Stomach (tissue), 4 donors: ENCODE data around the gene SLC15A3.

Source experiments
- CTCF ChIP-seq, 7 experiments: fragments of 450-650 bp in 4 of 7; fragments of 200-600 bp in 3 of 7; sonication (generic) in 3 of 7; IDR thresholded peaks; one replicate each; pipeline ENCODE4 v1.5.1; 2016 to 2019; ENCODE audit warnings: antibody characterized with exemption in 7 of 7, control low read depth in 2 of 7, mild to moderate bottlenecking in 1 of 7
- EP300 ChIP-seq: sonication (generic); formaldehyde crosslinking; IDR thresholded peaks from one replicate; pipeline ENCODE4 v1.6.1; 2017; ENCODE audit warnings: antibody characterized with exemption
- POLR2A ChIP-seq, 4 donors: fragments of 450-650 bp; IDR thresholded peaks; one replicate each; pipeline ENCODE4 v1.6.1; 2016; ENCODE audit warnings: antibody characterized with exemption in 4 of 4, control low read depth in 2 of 4, mild to moderate bottlenecking in 1 of 4, moderate library complexity in 1 of 4
- POLR2AphosphoS5 ChIP-seq, 3 donors: sonication (generic); formaldehyde crosslinking; IDR thresholded peaks; one replicate each; pipeline ENCODE4 v1.6.1; 2016; ENCODE audit warnings: antibody characterized with exemption in 3 of 3

- TF ChIP-seq CTCF (IDR thresholded peaks at IDR 0.05) (no peak), POLR2AphosphoS5 (IDR thresholded peaks at IDR 0.05) (no peak), POLR2A (IDR thresholded peaks at IDR 0.05) (no peak), EP300 (no peak)
These were observed 33.6 kb downstream of the SLC15A3 start for GRCh38 chr11:60918251-60918938.
